ENCODE measurements around the gene PPARGC1A.

PPARGC1A gene

DNA sequence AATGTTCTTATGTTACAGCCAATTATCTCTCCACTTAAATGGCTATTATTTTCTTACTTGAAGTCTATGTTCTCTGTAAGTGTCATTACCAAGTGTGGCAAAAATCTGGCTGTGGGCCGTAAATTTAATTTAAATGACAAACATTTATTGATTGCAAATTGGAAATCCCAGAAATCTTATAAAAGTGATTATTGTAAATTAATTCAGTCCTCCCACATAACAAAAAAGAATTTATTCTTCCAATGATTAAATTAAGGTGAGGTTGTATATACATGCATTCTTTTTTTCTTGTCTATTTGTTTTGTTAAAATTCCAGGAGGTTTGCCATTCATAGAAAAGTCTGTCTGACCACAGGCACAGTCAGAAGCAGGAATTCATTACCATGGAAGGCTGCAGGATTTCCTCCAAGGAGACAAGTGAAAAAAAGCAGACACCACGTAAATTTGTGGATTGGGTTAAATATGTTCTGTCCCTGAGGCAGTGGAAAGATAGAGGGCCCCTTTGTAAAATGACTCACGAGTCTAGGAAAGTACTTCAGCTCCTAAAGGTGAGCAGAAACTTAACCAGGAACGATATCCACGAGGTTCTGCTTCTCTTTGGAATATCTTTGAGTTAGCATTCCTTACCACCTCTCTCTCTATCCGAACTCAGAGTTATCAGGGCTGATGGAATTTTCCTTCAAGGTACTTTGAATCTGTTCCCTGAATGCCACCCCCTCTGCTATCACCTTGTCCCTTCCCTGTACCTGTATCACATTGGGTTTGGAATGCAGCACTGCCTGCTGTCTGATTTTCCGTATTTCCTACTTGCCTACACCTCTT lies 10.7 kb downstream of the PPARGC1A start:
- DNase-seq (ENCODE audit: low read depth in 2 of 2), result no peak

- no peak for DNase-seq (ENCODE audit: low read depth in 2 of 2)
Measured at GRCh38 chr4:23878246-23878891, 11.5 kb downstream of the PPARGC1A start.

- DNase-seq (ENCODE audit: low read depth in 2 of 2), result no peak
Measured at GRCh38 chr4:23877758-23878229, 12.1 kb downstream of the PPARGC1A start.

DNA sequence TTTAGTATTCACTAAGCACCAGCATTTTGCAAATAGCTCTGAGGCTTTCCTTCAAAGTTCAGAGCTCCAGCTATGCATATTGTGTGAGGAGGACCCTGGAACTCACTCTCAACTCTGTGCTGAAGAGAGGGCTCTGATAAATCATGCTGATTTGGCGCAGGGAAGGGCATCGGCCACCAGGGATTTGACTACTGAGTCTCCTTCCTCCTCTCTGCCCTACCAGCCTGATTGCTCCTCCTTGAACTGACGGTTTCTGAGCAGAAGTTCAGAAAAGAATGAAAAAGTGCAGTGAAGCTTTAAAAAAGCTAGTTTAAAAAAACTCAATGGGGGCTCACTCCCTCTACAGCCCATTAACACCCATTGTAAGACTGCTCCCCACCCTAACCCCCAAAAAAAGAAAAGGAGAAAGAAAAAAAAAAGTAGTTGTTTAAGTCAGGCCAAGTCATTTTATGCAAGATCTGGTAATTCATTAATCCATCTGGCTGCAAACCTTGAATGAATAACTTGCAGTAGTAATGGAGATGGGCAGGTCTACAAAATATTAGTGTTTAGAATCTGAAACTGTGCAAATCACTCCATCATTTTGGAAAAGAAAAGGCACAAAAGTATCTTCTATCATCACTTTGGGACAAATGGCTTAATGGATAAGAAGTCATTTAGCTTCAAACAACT lies 13.3 kb downstream of the PPARGC1A start:
- no peak for DNase-seq (ENCODE audit: low read depth in 2 of 2)

DNA sequence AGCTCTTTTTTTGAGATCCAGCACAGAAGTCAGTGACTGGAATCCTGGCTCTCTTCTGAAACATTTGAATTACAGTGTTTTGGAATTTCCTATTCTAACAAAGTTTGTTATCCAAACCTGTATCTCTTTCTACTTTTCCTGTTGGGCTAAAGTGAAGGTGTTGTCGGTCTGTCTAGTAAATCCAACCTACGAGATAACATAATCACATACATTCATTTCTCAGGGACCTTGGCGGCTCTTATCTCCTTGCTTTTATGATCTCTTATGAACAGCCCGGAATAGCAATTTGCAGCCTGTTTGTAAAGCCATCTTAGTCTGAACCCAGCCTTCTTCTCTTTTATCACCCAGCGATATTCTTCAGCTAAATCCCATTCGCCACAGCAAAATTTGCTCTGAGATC lies 14.5 kb downstream of the PPARGC1A start:
- no peak for DNase-seq (ENCODE audit: low read depth in 2 of 2)

GRCh38 chr4:23874536-23874901 lies 15.3 kb downstream of the PPARGC1A start:
- DNase-seq (ENCODE audit: low read depth in 2 of 2), result no peak

DNA sequence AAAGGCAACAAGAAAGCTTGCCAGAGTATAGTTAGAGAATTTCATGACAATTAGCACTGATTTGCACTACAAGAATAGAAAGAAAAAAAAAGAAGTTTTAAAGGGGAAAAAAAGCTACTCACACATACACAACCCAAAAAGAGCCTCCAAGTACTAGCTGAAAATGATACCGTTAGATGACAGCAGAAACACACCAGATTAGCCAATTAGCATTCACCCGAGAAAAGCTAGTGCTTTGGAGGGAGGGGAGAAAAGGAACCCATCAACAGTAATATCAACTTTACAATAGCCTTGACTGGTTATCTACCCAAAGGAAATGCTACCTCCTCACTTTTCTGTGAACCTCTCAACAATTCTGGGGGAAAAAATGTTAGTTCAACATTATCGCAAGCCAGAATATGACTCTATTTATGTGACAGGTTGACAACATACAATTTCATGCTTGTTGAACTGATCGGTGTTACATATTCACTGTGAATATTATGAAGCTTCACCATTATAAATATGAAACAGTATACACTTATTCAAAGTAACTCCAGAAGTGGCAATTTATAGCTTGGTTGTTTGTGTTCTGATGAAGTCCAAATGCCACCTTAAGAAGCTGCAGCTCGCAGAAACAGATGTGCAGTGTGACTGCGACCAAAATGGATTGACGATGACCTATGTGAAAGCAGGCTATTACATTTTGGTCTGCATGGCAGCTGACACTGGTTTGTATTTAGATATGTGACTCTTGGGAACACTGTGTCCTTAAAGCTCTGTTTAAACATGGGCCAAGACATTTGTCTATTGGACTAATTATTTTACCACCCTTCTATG lies 15.9 kb downstream of the PPARGC1A start:
- DNase-seq (ENCODE audit: low read depth in 2 of 2), result no peak

DNA sequence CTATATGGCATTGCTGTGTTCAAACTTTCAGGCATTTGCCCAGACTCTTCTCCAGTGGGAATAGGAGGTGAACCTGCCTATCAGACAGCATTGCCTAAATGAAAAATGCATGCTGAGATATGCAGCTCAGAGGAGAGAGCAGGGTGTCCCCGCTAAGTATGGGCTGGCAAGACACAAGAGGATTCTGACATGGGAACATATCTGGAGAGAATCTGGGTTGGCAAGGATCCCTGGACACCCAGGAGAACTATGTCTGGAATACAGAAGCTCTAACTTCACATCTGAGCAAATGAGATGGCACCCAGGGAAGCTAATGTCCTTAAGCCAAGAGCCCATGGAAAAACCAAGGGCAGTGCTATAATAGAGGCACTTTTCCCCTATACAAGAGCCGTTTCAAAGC lies 18.4 kb downstream of the PPARGC1A start:
- no peak for DNase-seq (ENCODE audit: low read depth in 2 of 2)

- DNase-seq (ENCODE audit: low read depth in 2 of 2), result no peak
Measured at GRCh38 chr4:23866450-23867075, 23.3 kb downstream of the PPARGC1A start.

GRCh38 chr4:23861897-23862296 lies 27.9 kb downstream of the PPARGC1A start:
- DNase-seq (ENCODE audit: low read depth in 2 of 2), result no peak

- no peak for DNase-seq (ENCODE audit: low read depth in 2 of 2)
Measured at GRCh38 chr4:23860919-23861318, 28.9 kb downstream of the PPARGC1A start.

DNA sequence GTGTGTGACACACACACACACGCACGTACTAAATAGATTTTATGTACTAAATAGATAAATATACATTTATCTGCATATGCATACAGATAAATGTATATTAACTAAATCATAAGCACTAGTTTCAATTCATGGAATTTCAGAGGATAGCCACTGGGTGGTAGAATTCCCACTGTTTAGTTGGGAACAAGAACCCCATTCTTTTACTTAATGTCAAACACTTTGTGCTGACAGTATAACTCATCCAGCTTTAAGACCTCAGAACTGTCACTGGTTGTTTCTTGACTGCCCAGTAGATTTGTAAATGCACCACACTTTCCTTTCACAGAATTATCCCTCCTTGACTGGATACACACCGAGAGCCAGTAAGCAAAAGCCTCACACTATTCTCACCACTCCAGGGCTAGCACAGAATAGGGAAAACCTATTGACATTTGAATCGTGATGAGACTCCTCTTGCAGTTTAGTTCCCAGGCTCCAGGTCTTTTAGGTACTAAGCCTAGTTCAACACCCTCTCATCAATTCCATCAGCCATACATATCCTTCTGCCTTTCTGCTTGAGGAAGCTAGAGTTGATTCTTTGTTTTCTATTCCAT lies 32.4 kb downstream of the PPARGC1A start:
- no peak for DNase-seq (ENCODE audit: low read depth in 2 of 2)

GRCh38 chr4:23856630-23857029 lies 33.2 kb downstream of the PPARGC1A start:
- no peak for DNase-seq (ENCODE audit: low read depth in 2 of 2)

- no peak for DNase-seq (ENCODE audit: low read depth in 2 of 2)
Measured at GRCh38 chr4:23855912-23856605, 33.8 kb downstream of the PPARGC1A start.

GRCh38 chr4:23853986-23854660 lies 35.7 kb downstream of the PPARGC1A start:
- no peak for DNase-seq (ENCODE audit: low read depth in 2 of 2)

DNA sequence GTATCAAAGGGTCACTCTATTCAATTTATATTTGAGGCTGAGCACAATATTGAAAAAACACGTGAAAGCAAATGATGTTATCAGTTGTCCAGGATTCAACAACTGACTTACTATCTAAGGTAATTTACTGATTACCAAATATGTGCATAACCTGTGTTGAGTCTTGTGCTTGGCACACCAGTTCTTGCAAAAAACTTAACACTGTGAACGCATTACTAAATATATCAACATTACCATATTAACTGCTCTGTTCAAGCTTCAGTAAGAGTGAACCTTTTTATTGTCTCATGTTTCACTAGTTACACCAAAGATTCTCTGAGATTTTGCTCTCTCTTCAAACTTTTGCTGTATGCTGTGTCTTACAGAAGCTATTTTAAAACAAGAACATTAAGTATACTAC lies 38.4 kb downstream of the PPARGC1A start:
- no peak for DNase-seq (ENCODE audit: low read depth in 2 of 2)

- no peak for DNase-seq (ENCODE audit: low read depth in 2 of 2)
Measured at GRCh38 chr4:23847158-23847557, 42.7 kb downstream of the PPARGC1A start.

- DNase-seq (ENCODE audit: low read depth in 2 of 2), result no peak
Measured at GRCh38 chr4:23844961-23845360, 44.9 kb downstream of the PPARGC1A start.

GRCh38 chr4:23839279-23839678 lies 50.6 kb downstream of the PPARGC1A start:
- DNase-seq (ENCODE audit: low read depth in 2 of 2), result no peak

- no peak for DNase-seq (ENCODE audit: low read depth in 2 of 2)
Measured at GRCh38 chr4:23838607-23839006, 51.2 kb downstream of the PPARGC1A start.
